Lower leg skin (tissue), 3 donors: ENCODE data around the gene CCL16.

Source experiments
- CTCF ChIP-seq, 3 donors: fragments of 450-650 bp; IDR thresholded peaks; one replicate each; pipeline ENCODE4 v1.5.1; 2016; ENCODE audit warnings: antibody characterized with exemption in 3 of 3, mild to moderate bottlenecking in 3 of 3, moderate library complexity in 2 of 3
- POLR2A ChIP-seq, 2 donors: fragments of 450-650 bp; IDR thresholded peaks; one replicate each; pipeline ENCODE4 v1.6.1; 2016 to 2017; ENCODE audit warnings: antibody characterized with exemption in 2 of 2, mild to moderate bottlenecking in 1 of 2, moderate library complexity in 1 of 2

- TF ChIP-seq CTCF (IDR thresholded peaks at IDR 0.05) (no peak), POLR2A (IDR thresholded peaks at IDR 0.05) (no peak)
These were observed 9.8 kb upstream of the CCL16 start for GRCh38 chr17:35991075-35991474.
